SH-SY5Y (cell line): ENCODE data around the gene CDH1.

Experiments used
- GATA2 ChIP-seq: IDR thresholded peaks from 2 replicates; pipeline ENCODE4 v1.6.1; 2011; ENCODE audit warnings: mild to moderate bottlenecking, low read depth, low read length
- GATA3 ChIP-seq: IDR thresholded peaks from 2 replicates; pipeline ENCODE4 v1.6.1; 2011; ENCODE audit warnings: low read depth, mild to moderate bottlenecking, low read length, moderate library complexity

GRCh38 chr16:68774982-68775634 lies 38.0 kb downstream of the CDH1 start:
- TF ChIP-seq GATA3 = no peak
- no peak for TF ChIP-seq GATA2
